IPS-11a (cell line): ENCODE measurements around the gene ANKZF1.
"Not testable (repeated sequence)": the region's sequence is repeated elsewhere in the genome, so short reads cannot be mapped to it uniquely, and the experiment has no call there.

Experiments
- H3K4me3 ChIP-seq: one replicate; pipeline ENCODE4 v1.5.1; 2013; ENCODE audit warnings: low read depth, low read length, control low read depth

ANKZF1 gene

DNA sequence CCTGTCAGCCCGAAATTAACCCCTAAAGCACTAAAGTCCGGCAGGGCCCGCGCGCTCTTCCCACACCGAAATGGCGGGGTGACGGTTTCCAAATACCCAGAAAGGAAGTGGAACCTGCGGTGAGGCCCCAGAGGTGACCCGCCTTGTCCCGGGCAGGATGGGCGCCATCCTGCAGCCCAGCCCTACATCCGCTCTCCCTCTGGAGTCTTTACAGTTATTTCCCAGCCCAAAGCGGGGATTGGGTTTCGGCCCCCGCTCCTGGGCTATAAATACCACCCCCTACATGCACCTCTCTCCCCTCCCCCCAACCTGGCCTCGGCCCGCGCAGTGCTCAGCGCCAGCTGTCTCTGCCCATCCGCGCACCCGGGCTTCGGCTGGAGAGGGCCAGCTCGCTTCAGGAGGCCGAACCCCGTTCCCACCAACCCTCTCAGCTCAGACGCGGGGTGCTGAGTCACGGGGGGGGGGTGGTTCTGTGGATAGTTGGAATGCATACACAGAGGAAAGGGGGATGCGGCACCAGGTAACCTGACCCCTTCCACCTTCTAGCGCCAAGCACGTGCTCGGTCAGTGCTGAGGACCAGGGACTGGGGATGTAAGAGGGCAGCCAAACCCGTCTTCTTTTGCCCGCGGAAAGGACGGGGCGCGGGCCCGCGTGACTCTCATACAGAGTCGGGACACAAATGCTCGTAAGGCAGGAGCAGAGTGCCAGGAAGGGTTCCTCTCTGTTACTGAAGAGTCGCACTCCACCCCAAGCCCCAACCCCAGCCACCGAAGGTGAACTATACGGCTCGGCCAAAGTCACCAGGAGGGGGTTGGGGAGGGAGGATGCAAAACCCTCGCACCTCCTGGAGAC lies 23.5 kb downstream of the ANKZF1 start, which contains the start of gene TUBA4B:
Gene TUBA4B (plus strand): TSS at position 344 of the 853 bp plus-strand sequence. CDS start 165 bp downstream, at position 509.
- H3K4me3 ChIP-seq, result peak within 1 kb of the TSS; percentile 53

- H3K4me3 ChIP-seq, result peak within 1 kb of the TSS; percentile 53
Observed at GRCh38 chr2:219253753-219254589, 24.4 kb downstream of the ANKZF1 start, which contains the start of gene TUBA4A. TSS of gene TUBA4A (minus strand) at chr2:219253918. CDS start at chr2:219253858, 60 bp downstream.

DNA sequence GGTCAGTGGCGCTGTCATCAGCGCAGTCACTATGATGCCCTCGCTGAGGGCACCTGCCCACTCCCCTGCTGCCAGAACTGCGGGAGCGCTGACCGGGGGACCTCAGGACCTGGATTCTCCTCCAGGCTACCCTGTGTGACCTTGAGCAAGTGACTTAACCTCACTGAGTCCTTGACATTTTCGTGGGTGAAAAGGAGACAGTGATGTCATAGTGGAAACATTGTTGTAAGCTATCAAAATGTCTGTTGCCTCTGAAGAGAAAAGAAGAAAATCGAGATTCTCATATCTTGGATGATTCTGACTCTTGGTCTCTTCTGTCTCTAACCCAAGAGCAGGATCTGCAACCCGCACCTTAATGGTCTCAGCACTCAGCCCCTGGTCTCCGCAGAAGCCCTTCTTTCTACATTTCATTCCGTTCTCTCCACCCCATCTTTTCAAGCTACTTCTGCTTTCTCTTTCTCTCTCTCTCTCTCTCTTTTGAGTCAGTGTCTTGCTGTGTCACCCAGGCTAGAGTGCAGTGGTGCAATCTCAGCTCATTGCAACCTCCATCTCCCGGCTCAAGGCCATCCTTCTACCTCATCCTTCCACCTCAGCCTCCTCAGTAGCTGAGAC lies 25.1 kb downstream of the ANKZF1 start:
- H3K4me3 ChIP-seq, result no peak overlapping the region

GRCh38 chr2:219258942-219259341 lies 29.3 kb downstream of the ANKZF1 start:
- not testable (repeated sequence) for H3K4me3 ChIP-seq

- no peak overlapping the region for H3K4me3 ChIP-seq
Observed at GRCh38 chr2:219261024-219261855, 31.6 kb downstream of the ANKZF1 start.

DNA sequence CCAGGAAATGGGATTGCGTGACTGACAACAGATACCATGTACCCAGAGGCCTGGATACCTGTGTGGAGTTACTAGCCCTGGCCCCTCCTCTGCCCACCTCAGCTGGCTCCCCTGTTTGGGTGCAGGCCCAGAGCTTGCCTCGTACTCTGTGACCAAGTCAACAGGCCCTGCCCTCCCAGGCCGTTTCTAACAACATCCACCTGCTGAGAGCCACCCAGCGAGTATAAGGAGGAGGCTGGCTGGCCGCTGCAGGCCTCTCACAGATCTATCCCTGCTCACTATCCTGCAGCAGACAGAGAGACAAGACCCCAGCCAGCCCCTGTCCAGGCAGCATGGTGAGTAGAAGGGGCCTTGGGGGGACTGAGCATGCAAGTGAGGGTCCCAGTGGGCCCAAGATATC lies 36.6 kb downstream of the ANKZF1 start:
- H3K4me3 ChIP-seq, result no peak overlapping the region

DNA sequence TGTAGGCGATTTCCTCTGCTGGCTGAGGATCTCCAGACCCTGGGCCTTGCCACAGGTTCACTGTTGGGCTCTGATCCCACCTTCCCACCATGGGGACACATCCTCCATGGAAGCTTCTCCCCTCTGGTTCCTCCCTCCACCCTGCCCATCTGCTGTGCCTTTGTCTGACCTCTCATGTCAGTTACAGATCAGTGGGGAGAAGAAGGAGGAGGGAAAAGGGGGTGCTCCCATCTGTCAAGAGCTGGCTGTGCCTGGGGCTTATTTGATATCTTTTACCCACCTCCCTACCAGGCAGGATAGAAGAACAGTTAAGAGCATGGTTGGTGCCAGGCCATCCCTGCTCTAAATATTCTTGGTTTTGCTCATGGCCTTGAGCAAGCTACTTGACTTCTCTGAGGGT lies 37.3 kb downstream of the ANKZF1 start:
- H3K4me3 ChIP-seq, result no peak overlapping the region

DNA sequence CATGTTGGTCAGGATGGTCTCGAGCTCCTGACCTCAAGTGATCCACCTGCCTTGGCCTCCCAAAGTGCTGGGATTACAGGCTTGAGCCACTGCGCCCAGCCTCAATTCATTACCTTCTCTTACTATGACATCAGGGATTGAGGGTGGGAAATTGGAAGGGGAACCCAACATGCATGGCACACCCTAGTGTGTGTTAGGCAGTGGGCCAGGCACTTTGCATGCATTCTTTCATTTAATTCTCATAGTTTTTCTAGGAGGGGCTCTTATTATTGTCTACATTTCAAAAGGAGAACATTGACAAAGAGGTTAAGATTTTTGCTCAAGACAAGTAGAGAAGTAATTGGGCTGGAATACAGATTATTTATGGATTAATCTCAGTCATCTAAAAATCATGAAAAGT lies 38.7 kb downstream of the ANKZF1 start:
- no peak overlapping the region for H3K4me3 ChIP-seq

DNA sequence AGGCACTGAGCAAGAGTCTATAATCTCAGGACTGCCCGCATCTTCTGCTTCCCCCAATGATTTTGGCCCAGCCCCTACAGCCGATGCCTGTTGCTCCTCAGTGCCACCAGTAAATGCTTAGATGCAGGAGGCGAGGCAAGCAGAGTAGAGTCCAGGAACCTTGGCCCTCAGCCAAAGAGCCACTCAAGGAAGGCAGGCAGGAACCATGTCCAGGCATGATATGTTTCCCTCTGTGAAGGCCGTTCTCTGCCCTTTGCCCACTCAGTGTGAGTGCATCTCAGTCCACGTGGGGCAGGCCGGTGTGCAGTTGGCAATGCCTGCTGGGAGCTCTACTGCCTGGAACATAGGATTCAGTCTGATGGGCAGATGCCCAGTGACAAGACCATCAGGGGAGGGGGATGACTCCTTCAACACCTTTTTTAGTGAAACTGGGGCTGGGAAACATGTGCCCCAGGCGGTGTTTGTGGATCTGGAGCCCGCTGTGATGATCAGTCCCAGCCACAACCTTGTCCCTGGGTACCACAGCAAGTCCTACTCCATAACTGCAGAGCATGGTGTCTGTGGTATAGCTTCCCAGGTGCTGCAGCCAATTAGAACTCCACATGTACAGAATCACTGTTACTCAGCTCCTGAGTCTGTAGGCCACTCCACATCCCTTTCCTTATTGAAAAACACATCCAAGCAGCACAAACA lies 39.9 kb downstream of the ANKZF1 start:
- no peak overlapping the region for H3K4me3 ChIP-seq

DNA sequence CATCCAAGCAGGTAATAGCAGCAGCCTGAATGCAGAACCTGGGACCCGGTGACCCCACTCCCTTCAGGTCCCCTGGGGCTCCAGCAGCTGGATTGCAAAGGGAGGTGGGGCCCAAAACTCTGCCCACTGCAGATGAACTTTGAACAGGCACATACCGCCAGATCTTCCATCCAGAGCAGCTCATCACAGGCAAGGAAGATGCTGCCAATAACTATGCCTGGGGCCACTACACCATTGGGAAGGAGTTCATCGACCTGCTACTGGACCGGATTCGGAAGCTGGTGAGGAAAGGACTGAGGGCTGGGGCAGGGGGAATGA lies 40.4 kb downstream of the ANKZF1 start:
- H3K4me3 ChIP-seq, result no peak overlapping the region

DNA sequence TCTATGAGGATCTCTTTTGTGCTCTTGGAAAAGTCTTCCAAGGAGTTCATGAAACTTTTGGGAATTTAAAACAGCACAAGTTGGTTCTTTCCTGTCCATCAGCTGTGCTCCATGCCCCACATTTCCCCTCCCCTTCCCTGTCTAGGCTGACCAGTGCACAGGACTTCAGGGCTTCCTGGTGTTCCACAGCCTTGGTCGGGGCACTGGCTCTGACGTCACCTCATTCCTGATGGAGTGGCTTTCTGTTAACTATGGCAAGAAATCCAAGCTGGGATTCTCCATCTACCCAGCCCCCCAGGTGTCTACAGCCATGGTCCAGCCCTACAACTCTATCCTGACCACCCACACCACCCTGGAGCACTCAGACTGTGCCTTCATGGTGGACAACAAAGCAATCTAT lies 41.4 kb downstream of the ANKZF1 start:
- H3K4me3 ChIP-seq, result no peak overlapping the region

DNA sequence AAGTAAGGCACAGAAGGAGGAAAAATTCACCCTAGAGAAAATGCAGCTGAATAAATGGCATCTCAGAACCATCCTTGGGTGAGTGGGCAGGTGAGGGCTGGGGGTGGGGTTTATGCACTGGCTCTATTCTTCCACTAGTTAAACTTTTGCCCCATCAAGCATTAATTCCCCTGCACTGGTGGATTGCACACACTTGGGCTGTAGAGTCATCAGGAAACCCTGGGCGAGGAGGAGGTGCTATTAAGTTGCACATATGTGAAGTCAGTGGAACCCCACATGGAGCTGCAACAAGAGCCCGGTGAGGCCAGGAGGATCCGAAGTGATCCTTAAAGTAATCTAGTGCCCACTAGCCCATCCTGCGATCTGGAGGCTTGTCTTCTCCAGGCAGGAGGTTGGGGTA lies 42.8 kb downstream of the ANKZF1 start:
- H3K4me3 ChIP-seq, result no peak overlapping the region

GRCh38 chr2:219272995-219273394 lies 43.4 kb downstream of the ANKZF1 start:
- no peak overlapping the region for H3K4me3 ChIP-seq

- H3K4me3 ChIP-seq, result no peak overlapping the region
Observed at GRCh38 chr2:219273937-219274336, 44.3 kb downstream of the ANKZF1 start.

DNA sequence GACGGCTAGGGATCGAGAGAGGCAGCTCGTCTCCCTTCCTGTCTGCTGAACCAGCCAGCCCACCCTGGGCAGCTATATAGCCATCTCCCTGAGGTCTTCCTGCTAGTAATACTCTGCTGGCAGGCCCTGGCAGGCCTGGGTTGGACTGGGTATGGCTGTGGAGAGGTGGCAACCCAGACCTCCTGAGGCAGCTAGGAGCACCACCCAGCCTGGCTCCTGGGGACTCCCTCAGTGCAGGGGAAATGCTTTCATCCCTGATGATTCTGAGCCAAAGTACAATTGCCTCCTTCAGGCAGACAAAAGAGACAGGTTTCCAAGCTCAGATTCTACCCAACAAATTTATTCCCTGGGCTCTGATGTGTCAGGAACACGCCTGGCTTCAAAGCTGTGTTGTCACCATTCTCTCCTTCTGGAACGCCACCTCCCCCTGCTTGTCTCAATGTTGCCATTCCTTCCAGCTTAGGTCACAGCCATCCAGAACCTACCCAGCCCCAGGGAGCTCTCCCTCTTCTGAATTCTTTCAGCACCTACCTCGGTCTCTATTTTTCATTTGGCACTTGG lies 44.8 kb downstream of the ANKZF1 start:
- no peak overlapping the region for H3K4me3 ChIP-seq

GRCh38 chr2:219277703-219278654 lies 48.4 kb downstream of the ANKZF1 start:
- H3K4me3 ChIP-seq, result no peak overlapping the region

- H3K4me3 ChIP-seq, result peak overlapping the region; percentile 36
Observed at GRCh38 chr2:219278655-219279150, 49.1 kb downstream of the ANKZF1 start.

GRCh38 chr2:219279151-219279915 lies 49.7 kb downstream of the ANKZF1 start, which contains the start of gene DNAJB2:
TSS of gene DNAJB2 (plus strand) at chr2:219279366. CDS start at chr2:219279834, 468 bp downstream.
- H3K4me3 ChIP-seq, result peak within 1 kb of the TSS; percentile 36
